ENCODE data around the gene HHLA2.
"Not testable (repeated sequence)": the region's sequence is repeated elsewhere in the genome, so short reads cannot be mapped to it uniquely, and the experiment has no call there.

The HHLA2 gene

GRCh38 chr3:108296239-108296638, at the start of gene HHLA2:
HHLA2 (plus strand) TSS chr3:108296548; CDS start chr3:108351814, 55,266 bp downstream.
- no peak for DNase-seq

- no peak for DNase-seq
Measured at GRCh38 chr3:108250626-108251025, 45.7 kb upstream of the HHLA2 start.

- DNase-seq, result no peak
Measured at GRCh38 chr3:108251265-108251664, 45.1 kb upstream of the HHLA2 start.

- DNase-seq, result no peak
Measured at GRCh38 chr3:108251844-108252243, 44.5 kb upstream of the HHLA2 start.

- no peak for DNase-seq
Measured at GRCh38 chr3:108255131-108255530, 41.2 kb upstream of the HHLA2 start.

GRCh38 chr3:108264534-108265298, 31.6 kb upstream of the HHLA2 start:
- not testable (repeated sequence) for DNase-seq

- DNase-seq, result not testable (repeated sequence)
Measured at GRCh38 chr3:108268235-108268634, 28.1 kb upstream of the HHLA2 start.

GRCh38 chr3:108271626-108272025, 24.7 kb upstream of the HHLA2 start:
- no peak for DNase-seq

- DNase-seq, result not testable (repeated sequence)
Measured at GRCh38 chr3:108279066-108279465, 17.3 kb upstream of the HHLA2 start.

- no peak for DNase-seq
Measured at GRCh38 chr3:108280476-108280875, 15.9 kb upstream of the HHLA2 start.

- no peak for DNase-seq
Measured at GRCh38 chr3:108281670-108282069, 14.7 kb upstream of the HHLA2 start.

- DNase-seq, result no peak
Measured at GRCh38 chr3:108283006-108283405, 13.3 kb upstream of the HHLA2 start.

GRCh38 chr3:108283989-108284388, 12.4 kb upstream of the HHLA2 start:
- DNase-seq, result no peak

- DNase-seq, result no peak
Measured at GRCh38 chr3:108285176-108285575, 11.2 kb upstream of the HHLA2 start.

GRCh38 chr3:108287146-108287545, 9.2 kb upstream of the HHLA2 start:
- DNase-seq, result no peak

GRCh38 chr3:108288193-108288592, 8.2 kb upstream of the HHLA2 start:
- not testable (repeated sequence) for DNase-seq

- DNase-seq, result no peak
Measured at GRCh38 chr3:108289159-108289558, 7.2 kb upstream of the HHLA2 start.

- DNase-seq, result peak; percentile 61
Measured at GRCh38 chr3:108292450-108292849, 3.9 kb upstream of the HHLA2 start.

- no peak for DNase-seq
Measured at GRCh38 chr3:108292905-108293328, 3.4 kb upstream of the HHLA2 start.

- peak; percentile 72 for DNase-seq
Measured at GRCh38 chr3:108293858-108294257, 2.5 kb upstream of the HHLA2 start.

- peak; percentile 31 for DNase-seq
Measured at GRCh38 chr3:108295421-108296175, 750 bp upstream of the HHLA2 start.

- no peak for DNase-seq
Measured at GRCh38 chr3:108297647-108298046, 1.3 kb downstream of the HHLA2 start.

GRCh38 chr3:108298056-108298455, 1.7 kb downstream of the HHLA2 start:
- no peak for DNase-seq
